AG09309 (cell line): ENCODE results near the gene MYO7A.

Experiments used
- DNase-seq: peaks from one replicate; pipeline ENCODE4 v3.0.0-alpha.2; 2010; ENCODE audit warnings: low read depth
- H3K4me3 ChIP-seq: 2 replicates; pipeline ENCODE4 v1.5.1; 2011; ENCODE audit warnings: mild to moderate bottlenecking, low read depth, low read length, moderate library complexity; ENCODE audit not compliant: control insufficient read depth
- TF ChIP-seq, protein P1 (sequence below): IDR thresholded peaks from 2 replicates; pipeline ENCODE4 v1.5.1; 2011; ENCODE audit warnings: mild to moderate bottlenecking, low read depth, low read length, inconsistent platforms; ENCODE audit not compliant: insufficient read depth, control insufficient read depth; ENCODE audit errors: missing control alignments

Gene MYO7A

DNA sequence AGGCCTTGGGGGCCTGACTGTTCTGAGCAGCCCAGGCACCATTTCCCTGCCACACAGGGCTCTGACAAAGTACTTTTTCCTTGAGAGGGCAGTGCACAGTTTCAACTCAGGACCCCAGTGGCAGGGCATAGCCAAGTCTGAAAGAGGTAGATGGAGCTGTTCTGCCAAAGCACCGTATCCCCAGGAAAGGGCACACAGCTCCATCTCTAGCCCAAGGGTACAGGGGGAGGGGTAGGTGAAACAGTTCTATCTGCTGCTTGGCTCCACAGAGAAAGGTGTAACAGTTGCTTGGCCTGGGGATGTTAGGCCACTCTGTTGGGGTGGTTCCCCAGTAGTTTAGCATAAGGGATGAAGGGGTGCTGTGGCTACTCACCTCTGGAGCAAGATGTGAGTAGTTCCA is 125.6 kb downstream of the MYO7A start:
- TF ChIP-seq, protein P1, sequence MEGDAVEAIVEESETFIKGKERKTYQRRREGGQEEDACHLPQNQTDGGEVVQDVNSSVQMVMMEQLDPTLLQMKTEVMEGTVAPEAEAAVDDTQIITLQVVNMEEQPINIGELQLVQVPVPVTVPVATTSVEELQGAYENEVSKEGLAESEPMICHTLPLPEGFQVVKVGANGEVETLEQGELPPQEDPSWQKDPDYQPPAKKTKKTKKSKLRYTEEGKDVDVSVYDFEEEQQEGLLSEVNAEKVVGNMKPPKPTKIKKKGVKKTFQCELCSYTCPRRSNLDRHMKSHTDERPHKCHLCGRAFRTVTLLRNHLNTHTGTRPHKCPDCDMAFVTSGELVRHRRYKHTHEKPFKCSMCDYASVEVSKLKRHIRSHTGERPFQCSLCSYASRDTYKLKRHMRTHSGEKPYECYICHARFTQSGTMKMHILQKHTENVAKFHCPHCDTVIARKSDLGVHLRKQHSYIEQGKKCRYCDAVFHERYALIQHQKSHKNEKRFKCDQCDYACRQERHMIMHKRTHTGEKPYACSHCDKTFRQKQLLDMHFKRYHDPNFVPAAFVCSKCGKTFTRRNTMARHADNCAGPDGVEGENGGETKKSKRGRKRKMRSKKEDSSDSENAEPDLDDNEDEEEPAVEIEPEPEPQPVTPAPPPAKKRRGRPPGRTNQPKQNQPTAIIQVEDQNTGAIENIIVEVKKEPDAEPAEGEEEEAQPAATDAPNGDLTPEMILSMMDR, result no peak
- no peak for DNase-seq
- no peak overlapping the region for H3K4me3 ChIP-seq

DNA sequence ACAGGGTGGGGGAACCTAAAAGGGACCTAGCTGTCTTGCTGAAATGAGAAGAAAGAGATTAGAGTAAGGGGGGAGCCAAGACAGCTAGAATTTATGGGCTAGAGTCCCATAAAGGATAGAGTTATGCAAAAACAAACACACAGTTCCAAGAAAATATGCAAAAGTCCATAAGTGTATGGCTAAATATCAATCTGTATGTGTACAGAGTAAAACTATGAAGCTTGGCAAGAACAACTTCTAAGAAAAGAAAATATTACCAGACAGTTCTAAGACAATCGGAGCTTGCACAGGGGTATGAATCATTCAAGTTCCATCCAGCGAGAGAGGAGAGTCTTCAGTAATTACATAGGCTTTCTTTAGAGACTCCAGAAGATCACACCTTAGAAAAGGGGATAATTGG is 131.6 kb downstream of the MYO7A start:
- TF ChIP-seq, protein P1, result no peak
- no peak overlapping the region for H3K4me3 ChIP-seq
- DNase-seq, result no peak

DNA sequence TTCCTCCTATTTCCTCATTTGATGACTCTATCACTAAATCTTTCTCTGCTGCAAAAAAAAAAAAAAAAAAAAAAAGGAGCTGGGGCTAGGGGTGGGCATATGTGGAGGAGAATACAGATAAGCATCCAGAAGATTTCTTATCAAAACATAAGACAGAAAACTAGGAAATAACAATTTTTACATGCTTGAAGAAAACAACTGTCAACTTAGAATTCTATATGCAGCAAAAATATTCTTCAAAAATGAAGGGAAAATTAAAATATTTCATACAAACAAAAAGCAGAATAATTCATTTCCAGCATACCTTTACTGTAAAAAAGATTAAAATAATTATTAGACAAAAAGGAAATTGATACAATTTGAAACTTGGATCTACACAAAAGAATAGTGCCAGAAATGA is 134.8 kb downstream of the MYO7A start:
- no peak overlapping the region for H3K4me3 ChIP-seq
- TF ChIP-seq, protein P1, result no peak
- DNase-seq, result no peak
